GM21367 (cell line): ENCODE data around the gene GPC6.

ENCODE experiments used
- ATAC-seq: cut with Tn5 transposase; IDR thresholded peaks from one replicate; pipeline ENCODE4 v1.9.1; 2021; ENCODE audit not compliant: unreplicated experiment

The GPC6 gene

DNA sequence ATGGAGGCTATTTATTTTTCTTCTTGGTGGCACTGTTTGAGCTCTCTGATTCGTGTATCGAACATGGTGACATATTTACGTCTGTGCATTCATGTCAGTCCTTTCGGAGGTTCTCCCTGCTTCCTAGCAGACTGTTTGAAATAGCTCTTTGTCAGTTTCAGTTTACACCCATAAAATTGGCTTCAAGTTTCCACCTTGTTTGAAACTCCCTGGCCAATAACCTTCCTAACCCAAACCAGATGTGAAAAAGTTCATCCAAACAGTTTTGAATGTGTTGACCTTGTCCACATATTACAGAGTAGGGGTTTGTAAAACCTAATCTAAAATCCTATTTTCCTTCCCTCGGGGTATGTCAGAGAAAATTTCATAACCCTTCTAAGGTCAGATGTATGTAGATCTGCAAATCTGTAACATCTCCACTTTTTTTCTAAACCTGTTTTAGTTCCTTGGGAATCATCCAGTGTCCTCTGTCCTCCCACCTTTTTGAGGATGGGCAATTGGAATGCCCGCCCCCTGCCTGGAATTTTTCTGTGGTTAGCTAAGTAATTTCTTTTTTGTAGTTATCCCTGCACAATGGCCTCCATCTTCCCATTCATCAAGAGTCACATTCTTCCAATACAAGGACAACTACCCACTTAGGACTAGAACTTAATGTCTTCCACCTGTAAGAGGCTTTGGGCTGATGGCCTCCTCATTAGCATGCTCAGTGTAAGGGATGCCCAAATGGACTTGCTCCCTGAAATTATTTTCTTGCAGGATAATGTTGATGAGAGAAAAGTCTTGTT lies 499.8 kb downstream of the GPC6 start:
- ATAC-seq: no peak

DNA sequence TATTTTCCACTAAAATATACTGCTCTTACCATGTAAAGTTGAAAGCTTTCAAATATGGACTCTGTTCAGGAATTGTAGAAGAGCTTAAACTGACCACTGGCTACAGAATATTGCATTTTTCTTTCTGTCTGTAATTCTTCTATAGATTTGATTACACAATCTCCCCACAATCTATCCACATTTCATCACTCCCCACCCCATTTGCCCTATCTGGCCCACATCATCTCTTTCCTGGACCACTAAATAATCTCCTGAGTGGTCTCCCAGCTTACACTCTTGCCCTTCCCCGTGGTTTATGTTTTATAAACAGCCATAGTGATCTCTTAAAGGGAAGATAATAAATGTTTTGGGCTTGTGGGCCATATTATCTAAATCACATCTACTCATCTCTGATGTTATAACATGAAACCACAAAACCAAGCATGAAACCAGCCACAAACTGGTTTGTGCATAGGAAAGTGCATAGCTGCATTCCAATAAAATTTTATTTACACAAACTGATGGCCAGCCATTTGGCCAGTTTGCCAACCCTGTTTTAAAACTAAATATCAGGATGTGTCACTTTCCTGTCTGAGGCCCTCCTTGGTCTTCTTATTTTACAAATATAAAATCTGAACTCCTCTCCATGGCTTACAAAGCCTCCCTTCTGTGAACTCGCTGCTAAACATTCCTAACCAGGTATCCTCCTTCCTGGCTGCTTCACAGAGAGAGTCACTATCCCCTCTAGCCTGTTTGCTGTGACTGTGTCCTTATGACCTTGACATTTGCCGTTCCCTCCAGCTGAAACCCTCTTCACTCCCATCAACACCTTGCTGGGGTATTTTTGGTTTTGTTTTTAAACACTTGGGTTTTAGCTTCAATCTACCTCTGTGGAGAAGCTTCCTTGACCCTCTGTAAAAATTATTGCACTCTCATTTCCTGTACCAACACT lies 500.9 kb downstream of the GPC6 start:
- ATAC-seq: no peak

DNA sequence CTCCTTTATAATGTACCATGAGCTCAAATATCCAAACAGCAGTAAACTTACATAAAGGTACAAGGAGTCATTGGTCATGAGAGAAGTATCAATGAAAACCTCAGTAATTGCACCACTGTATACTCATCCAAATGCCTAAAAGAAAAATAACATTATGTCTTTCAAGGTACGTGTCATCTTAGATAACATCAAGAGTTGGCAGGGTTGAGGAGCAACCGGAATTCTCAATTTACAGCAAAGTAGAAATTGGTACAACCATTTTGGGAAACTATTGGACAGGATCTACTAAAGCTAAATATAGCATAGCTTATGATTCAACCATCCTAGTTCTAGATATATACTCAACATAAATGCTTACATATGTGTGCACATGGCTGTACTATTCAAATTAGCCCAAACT lies 502.8 kb downstream of the GPC6 start:
- ATAC-seq: no peak

DNA sequence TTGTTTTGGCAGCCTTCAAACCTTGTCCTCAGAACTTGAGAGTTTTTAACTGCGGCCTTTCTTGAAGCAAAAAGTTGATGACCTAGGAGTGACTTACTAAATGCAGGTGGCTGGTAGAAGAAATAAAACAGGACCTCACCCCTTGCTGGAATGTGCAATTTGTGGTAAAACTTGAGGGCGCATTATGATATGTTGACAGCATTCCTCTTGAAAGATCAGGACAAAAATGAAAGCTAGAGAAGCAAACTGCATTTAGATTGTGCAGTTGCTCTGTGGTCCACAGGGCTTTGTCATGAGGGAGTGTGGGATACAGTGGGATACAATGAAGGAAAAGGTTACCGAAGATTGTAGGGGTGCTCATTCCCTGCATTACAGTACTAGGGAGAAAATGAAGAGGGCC lies 504.2 kb downstream of the GPC6 start:
- ATAC-seq: no peak

DNA sequence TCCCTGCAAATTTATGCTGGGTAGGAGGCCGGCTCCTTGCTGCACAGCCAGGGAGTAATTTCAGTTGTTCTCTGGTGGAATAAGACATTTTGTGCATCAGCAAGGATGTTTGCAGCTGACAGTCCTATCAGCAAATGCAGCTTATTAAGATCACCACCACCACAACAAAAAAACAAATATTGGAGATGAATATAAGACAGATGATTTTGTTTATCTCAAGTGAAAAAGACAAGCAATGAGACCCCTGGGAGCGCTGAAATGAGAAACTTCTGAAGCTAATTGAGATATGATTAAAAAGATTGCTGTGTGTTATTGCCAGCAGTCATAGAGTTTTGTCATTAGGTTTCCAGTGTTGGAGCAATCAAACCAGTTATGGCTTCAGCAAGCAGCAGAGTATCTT lies 505.6 kb downstream of the GPC6 start:
- no peak for ATAC-seq

DNA sequence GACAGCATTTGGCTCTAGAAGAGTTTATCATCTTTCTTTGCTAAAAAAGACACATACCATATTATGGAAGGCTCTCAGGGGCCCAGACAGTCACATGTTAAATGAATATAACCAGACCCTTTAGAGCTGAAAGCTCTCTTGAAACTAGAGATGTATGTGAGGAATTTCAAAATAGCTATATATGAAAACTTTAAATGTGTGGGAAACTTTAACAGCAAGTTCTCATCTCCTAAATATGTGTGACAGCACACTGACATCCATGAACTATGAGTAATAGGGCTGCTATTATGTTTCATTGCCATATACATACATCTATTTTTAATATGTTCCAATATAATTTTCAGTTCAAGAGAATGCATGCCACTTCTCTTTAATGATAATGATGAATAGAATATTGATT lies 509.5 kb downstream of the GPC6 start:
- ATAC-seq: no peak

DNA sequence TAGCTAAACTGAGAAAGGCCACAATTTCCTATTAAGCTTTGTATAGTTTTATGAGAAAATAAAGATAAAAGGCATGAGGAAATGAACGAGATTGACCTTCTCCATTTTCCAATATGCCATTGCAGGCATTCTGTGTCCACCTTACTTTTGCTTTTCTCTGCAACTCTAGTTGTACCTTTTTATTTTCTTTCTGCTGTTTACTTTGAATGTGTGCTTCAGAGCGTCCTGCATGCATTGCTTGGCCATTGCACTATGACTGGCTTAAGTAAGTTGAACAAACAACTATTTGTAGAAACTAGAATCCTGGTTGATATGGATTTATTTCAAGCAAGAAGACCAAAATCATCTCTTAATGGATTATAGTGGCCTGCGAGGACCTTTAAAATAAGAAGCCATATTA lies 510.3 kb downstream of the GPC6 start:
- no peak for ATAC-seq

DNA sequence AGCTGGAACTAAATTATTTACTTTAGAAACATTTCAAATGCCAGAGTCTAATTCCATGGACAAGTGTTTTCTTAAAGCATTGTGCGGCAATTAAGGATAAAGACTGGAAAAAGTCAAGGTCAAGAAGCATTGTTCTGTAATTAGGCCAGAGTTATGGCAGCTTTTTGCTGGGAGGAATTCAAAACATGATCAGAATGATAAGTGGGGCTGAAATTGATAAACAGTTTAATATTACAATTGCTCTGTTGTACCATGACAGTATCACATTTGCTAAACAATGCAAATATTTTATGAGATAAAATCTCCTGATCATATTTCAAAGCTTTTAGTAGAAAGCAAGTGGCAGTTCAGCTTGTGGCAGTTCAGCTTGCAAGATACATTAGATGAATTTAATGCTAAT lies 513.7 kb downstream of the GPC6 start:
- no peak for ATAC-seq

DNA sequence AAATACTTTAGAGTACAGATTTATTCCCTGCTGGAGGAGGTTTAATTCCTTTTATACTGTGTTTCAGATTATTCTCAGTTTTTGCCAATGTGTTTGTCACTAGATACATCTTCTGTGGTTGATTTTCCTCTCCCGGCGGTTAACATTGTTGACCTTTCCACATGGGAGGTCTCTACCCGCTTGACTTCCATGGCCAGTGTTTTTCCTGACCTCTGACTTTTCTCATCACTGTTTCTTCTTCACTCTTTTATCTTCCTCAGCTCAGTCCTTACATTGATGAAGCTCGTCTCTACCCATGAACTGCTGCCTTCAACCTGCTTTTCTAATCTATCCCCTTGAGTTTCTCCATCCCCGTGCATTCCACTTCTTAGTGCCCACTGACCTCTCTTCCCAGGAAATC lies 517.4 kb downstream of the GPC6 start:
- ATAC-seq: no peak

DNA sequence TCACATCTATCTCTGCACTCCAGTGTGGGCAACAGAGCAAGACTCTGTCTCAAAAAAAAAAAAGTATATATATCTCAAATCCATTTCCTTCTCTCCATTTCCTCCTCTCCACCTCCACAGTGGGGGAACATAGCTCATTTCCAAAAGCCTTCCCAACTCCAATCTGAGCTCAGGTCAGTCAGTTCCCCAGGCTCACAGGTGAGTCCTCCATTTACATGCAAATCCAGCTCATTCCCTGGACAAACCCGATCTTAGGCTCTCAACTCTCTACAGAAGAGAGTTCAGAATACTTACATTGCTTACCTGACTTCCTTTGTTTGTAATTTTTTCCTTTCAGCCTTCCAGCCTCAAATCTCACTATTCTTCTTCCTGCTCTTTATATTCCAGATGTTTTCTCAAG lies 518.3 kb downstream of the GPC6 start:
- no peak for ATAC-seq

DNA sequence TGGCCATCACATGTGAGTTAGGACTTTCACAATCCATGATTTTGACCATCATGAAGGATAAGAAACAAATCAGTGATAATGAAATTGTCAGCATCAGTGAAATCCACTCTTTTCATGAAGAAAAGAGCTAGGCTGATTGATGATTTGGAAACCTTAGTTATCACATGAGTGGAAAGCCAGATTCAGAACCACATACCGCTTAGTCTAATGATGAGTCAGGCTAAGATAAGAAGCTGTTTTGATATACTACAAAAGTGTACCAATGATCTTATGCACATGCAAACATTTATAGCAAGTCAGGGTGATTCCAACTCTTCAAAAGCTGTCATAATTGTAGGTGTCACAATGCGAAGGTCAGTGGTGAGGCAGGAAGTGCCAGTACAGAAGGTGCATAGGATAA lies 519.3 kb downstream of the GPC6 start:
- ATAC-seq: no peak

DNA sequence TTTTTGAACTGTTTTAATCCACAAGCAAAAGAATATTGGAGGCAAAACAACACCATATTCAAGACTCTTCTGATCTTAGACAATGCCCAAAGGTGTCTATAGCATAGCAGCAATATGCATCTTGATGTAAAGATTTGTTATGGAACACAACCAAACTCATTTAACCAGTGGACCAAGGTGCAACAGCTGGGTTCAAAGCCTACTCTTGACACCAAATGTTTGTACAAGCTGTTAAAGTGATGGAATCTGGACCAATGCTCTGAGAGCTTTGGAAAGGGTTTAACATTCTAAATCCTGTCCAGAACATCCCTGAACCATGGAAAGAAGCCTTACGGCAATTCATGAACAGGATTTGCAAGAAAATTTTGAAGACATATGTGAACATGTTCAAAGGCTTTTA lies 520.0 kb downstream of the GPC6 start:
- ATAC-seq: no peak

DNA sequence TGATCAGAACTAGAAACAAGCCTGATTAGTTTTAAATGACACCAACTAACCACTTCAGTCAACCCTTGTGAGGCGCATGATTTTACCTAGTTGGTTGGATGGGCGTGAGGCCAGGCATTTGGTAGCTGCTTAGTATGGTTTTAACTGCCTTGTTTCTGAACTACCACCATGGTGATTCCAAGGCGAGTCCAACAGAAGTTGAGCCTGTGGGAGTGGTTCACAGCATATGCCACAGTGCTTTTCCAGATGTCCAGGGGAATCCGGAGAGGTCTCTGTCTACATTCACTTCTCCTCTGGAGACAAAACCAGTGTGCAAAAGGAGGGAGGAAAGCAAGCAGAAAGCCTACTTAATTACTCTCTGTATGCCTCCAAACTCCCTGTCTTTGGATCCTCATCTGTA lies 524.1 kb downstream of the GPC6 start:
- ATAC-seq: no peak

DNA sequence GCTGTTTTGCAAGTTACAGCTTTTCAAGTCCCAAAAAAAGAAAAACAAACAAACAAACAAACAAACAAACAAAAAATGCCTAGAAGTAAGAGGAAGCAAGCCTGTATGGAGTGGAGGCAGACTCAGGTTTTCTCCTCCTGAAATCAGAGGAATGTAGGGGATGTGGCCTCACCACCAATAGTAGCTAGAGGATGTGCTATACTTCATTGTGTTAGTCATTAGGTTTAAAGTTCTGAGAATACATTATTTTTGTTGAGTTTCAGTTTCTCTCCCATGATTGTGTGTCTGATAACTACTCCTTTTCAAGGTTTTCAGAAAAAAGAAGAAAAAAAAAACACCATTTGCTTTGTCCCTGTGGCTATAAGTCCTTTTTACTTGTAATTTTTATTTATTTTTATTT lies 524.5 kb downstream of the GPC6 start:
- no peak for ATAC-seq

DNA sequence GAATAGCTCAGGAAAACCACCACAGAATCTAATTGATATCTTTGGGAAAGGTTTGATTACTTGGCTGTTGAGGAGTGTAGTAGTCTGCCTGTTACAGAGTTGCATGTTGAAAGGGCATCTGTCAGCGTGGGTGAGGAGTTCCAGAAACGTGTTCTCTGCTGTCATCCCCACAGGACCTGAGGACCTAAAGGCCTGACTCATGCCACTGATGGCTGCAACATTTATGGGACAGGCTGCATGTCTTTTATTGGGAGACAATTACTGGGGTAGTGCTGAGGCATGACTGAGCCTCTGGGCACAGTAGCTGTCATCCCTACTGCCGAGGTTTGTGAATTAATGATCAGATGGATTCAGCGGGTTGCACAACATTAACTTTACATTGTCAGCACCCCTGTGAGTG lies 525.9 kb downstream of the GPC6 start:
- no peak for ATAC-seq

DNA sequence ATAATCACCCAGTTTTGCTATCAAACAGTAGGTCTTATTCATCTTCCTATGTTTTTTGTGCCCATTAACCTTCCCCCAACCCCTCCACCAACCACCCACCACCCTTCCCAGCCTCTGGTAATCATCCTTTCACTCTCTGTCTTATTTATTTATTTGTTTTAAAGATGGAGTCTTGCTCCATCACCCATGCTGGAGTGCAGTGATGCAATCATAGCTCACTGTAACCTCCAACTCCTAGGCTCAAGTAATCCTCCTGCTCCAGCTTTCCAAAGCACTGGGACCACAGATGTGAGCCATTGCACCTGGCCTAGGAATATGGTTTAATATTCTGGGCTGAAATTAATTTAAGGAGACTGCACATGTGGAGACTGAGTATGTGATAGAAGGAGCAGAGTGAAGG lies 527.0 kb downstream of the GPC6 start:
- ATAC-seq: no peak

DNA sequence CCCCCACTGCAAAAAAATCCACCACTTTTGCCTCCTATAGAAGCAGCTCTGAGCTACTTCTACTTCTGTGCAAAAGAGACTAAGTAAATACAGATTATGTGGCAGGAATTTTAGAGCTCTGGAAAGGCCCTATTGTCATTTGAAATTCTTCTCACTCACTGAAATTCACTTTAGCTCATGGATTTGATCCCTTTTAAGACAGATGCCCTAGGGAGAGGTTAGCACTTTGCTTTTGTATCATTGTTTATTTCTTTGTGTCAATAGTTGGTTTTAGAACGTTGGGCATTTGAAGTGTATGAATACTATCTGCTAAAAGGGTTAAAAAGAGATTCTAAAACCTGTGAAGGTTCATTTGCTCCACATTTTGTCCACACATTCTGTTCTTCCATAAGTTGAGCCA lies 528.7 kb downstream of the GPC6 start:
- no peak for ATAC-seq

DNA sequence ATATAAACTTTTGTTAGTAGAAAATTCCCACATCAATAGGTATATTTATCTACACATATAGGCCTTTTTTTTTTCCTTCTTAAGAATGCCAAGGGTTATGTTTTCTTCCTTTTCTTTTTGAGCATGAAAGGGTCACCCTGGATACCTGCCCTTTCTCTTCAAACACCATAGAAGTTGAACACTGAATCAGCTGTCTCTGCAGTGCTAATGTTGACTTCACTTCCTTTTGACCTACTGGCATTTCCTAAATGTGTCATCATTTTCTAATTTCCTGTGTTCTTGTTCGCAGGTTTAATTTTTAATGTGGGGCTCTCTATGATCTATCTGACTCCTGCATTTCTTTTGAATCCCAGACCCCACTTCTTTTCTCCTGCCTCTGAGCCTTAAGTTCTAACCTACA lies 532.0 kb downstream of the GPC6 start:
- no peak for ATAC-seq

DNA sequence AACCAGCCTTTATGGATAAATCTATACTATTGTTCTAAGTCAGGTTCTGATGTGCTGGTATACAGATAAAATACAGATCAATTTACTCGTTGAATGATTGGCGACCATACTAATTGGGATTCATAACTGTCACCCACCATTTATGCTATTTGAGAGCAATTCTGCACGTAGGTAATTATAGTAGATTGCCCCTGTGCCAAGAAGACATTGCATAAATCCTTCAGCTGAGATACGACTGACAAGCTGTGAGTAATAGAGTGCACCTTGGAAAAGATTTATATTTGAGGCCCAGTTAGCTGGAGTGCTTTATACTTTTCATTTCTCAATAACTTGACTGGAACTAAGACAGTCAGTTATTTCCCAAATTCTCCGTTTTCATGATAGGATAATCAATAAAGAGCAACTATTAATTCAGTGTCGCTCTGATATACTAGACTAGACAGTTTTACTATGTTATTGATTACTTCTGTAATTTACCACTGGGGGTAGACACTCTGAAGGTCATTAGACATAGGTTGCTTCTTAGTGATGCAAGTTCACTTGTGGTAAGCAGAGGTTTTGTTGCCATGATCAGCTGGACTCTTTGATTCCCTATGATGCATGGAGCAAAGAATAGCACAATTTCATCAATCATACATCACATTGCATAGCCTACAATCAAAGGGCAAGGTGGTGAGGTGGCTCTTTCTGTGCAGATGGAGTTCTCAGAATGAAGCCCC lies 536.3 kb downstream of the GPC6 start:
- ATAC-seq: no peak

DNA sequence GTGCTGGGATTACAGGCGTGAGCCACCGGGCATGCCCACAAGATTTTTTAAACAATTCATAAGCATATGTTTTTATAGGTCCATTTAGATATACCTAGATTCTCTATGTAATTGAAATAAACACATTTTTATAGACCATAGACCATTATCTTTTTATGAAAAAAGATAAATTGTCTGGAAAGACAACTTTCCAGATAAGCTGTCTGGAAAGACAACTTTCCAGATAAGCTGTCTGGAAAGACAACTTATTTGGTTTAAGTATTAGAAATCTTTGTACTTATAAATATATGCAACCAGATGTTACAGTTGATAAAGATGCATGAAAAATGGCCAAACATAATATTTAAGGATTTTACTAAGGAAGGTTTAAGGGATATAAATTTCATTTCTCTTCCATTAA lies 538.5 kb downstream of the GPC6 start:
- no peak for ATAC-seq

DNA sequence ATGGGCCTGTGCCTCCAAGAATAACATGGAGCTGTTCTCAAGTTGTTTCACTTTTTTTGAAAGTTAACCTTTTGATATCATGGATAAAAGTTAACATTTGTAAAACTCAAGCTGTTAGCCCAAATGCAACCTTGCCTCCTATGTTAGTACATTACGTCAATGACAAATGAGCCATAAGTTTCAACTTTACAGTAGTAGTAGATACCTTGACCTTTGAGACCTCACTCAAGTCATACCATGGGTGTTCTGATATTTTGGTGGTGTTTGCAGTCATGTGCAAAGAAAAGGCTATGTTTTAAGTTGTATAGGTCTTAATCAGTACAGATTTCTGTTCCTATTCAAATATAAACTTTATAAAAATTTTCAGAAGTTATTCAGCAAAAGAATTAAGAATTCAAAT lies 539.2 kb downstream of the GPC6 start:
- no peak for ATAC-seq

DNA sequence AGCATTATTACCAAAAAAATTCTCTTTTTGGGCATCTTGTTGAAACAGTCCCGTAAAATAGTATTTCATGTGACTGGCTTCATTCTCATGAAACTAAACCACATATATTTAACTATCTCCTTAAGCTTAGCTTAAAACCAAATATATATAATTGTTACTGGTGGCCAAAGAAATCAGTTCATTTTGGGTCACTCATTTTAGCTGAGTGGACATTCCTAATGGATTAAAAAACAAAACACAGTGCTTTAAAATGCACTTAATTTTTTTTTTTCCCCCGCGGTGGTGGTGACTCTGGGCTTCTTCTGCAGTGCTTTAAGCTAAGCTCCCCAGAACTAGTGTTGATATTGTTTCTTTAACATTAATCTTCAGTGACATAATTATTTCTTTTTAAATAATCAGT lies 540.1 kb downstream of the GPC6 start:
- ATAC-seq: no peak
